ENCODE measurements around the gene MVP.

- TF ChIP-seq EP300 (conservative IDR thresholded peaks at IDR 0.05; ENCODE audit: poor library complexity, severe bottlenecking) = no peak
- no peak for TF ChIP-seq CTCF (IDR thresholded peaks at IDR 0.05; ENCODE audit: poor library complexity, severe bottlenecking)
- TF ChIP-seq EZH2 (IDR thresholded peaks at IDR 0.05; ENCODE audit: borderline replicate concordance, insufficient read depth, low read length, poor library complexity, severe bottlenecking) = no peak
- no peak for TF ChIP-seq TAF1 (IDR thresholded peaks at IDR 0.05; ENCODE audit: low read depth)
- TF ChIP-seq REST (IDR thresholded peaks at IDR 0.05; ENCODE audit: borderline replicate concordance) = no peak
- TF ChIP-seq POLR2AphosphoS5 (IDR thresholded peaks at IDR 0.05) = no peak
- no peak for TF ChIP-seq SMC3 (conservative IDR thresholded peaks at IDR 0.05; ENCODE audit: poor library complexity)
Measured at GRCh38 chr16:29784157-29784556, 36.1 kb upstream of the MVP start.

Data from neural cell (in vitro differentiated cells).